ENCODE results near the gene TMEM134.
"Not testable (repeated sequence)": the region's sequence is repeated elsewhere in the genome, so short reads cannot be mapped to it uniquely, and the experiment has no call there.

The TMEM134 gene

GRCh38 chr11:67484847-67485311 lies 15.8 kb upstream of the TMEM134 start:
- DNase-seq = no peak

GRCh38 chr11:67483831-67484665 lies 15.0 kb upstream of the TMEM134 start:
- DNase-seq = no peak

GRCh38 chr11:67482827-67483798 lies 14.1 kb upstream of the TMEM134 start, which contains the start of gene AIP:
AIP (plus strand) TSS chr11:67483026; CDS start chr11:67483159, 133 bp downstream.
- DNase-seq = peak; percentile 99

GRCh38 chr11:67482275-67482826 lies 13.3 kb upstream of the TMEM134 start:
- DNase-seq = no peak

- not testable (repeated sequence) for DNase-seq
Observed at GRCh38 chr11:67477344-67478050, 8.4 kb upstream of the TMEM134 start.

GRCh38 chr11:67476692-67477091 lies 7.6 kb upstream of the TMEM134 start:
- not testable (repeated sequence) for DNase-seq

- DNase-seq = no peak
Observed at GRCh38 chr11:67472882-67473281, 3.8 kb upstream of the TMEM134 start.

GRCh38 chr11:67470337-67471002 lies 1.4 kb upstream of the TMEM134 start:
- DNase-seq = no peak

- no peak for DNase-seq
Observed at GRCh38 chr11:67469508-67469811, 409 bp upstream of the TMEM134 start.

- DNase-seq = no peak
Observed at GRCh38 chr11:67468456-67468758, 644 bp downstream of the TMEM134 start.

- DNase-seq = peak; percentile 55
Observed at GRCh38 chr11:67468056-67468455, 995 bp downstream of the TMEM134 start.

GRCh38 chr11:67466962-67467771 lies 1.9 kb downstream of the TMEM134 start:
- DNase-seq = peak; percentile 17

- DNase-seq = peak; percentile 16
Observed at GRCh38 chr11:67466367-67466766, 2.7 kb downstream of the TMEM134 start.

- peak; percentile 23 for DNase-seq
Observed at GRCh38 chr11:67465530-67465929, 3.5 kb downstream of the TMEM134 start.

- no peak for DNase-seq
Observed at GRCh38 chr11:67465189-67465510, 3.9 kb downstream of the TMEM134 start.

GRCh38 chr11:67464411-67465188 lies 4.5 kb downstream of the TMEM134 start:
- peak; percentile 80 for DNase-seq

GRCh38 chr11:67463680-67464410 lies 5.2 kb downstream of the TMEM134 start:
- DNase-seq = peak; percentile 24

- no peak for DNase-seq
Observed at GRCh38 chr11:67463186-67463585, 5.9 kb downstream of the TMEM134 start.

GRCh38 chr11:67458266-67458665 lies 10.8 kb downstream of the TMEM134 start:
- DNase-seq = no peak

- no peak for DNase-seq
Observed at GRCh38 chr11:67457453-67457852, 11.6 kb downstream of the TMEM134 start.
